HEK293 (cell line): ENCODE data around the gene CHRNA5.

Experiments used
- CTCF ChIP-seq: fragments of 450-650 bp; formaldehyde crosslinking; IDR thresholded peaks from 2 replicates; pipeline ENCODE4 v1.5.1; 2016; ENCODE audit warnings: missing biosample characterization, missing genetic modification characterization
- KLF9 ChIP-seq: fragments of 450-650 bp; formaldehyde crosslinking; IDR thresholded peaks from 2 replicates; pipeline ENCODE4 v1.5.1; 2016; ENCODE audit warnings: missing biosample characterization, missing genetic modification characterization, low read depth
- PATZ1 ChIP-seq: fragments of 450-650 bp; formaldehyde crosslinking; IDR thresholded peaks from 2 replicates; pipeline ENCODE4 v1.5.1; 2016; ENCODE audit warnings: missing biosample characterization, missing genetic modification characterization
- PRDM1 ChIP-seq: fragments of 450-650 bp; formaldehyde crosslinking; IDR thresholded peaks from 2 replicates; pipeline ENCODE4; 2016; ENCODE audit warnings: missing biosample characterization, missing genetic modification characterization
- RBAK ChIP-seq: fragments of 450-650 bp; formaldehyde crosslinking; IDR thresholded peaks from 2 replicates; pipeline ENCODE4 v1.5.1; 2016; ENCODE audit warnings: missing biosample characterization, missing genetic modification characterization
- REST ChIP-seq: fragments of 450-650 bp; formaldehyde crosslinking; IDR thresholded peaks from 2 replicates; pipeline ENCODE4 v1.5.1; 2016; ENCODE audit warnings: missing biosample characterization, missing genetic modification characterization
- TSHZ1 ChIP-seq: fragments of 450-650 bp; formaldehyde crosslinking; IDR thresholded peaks from 2 replicates; pipeline ENCODE4 v1.5.1; 2016; ENCODE audit warnings: missing biosample characterization, missing genetic modification characterization, borderline replicate concordance
- ZIC2 ChIP-seq: fragments of 450-650 bp; formaldehyde crosslinking; IDR thresholded peaks from 2 replicates; pipeline ENCODE4 v1.5.1; 2016; ENCODE audit warnings: missing biosample characterization, missing genetic modification characterization
- ZNF274 ChIP-seq, 2 experiments: fragments of 200-500 bp in 1 of 2; fragments of 450-650 bp in 1 of 2; sonication (Bioruptor generic) in 1 of 2; formaldehyde crosslinking in 1 of 2; IDR thresholded peaks; 2 replicates each; pipeline versions ENCODE4 v1.5.1 to v1.6.1; 2014 to 2016; ENCODE audit warnings: borderline replicate concordance in 1 of 2, inconsistent platforms in 1 of 2, low read length in 1 of 2, missing biosample characterization in 1 of 2, missing genetic modification characterization in 1 of 2
- ZNF302 ChIP-seq: fragments of 450-650 bp; formaldehyde crosslinking; IDR thresholded peaks from 2 replicates; pipeline ENCODE4 v1.5.1; 2016; ENCODE audit warnings: missing biosample characterization, missing genetic modification characterization, low read depth
- ZNF660 ChIP-seq: fragments of 450-650 bp; IDR thresholded peaks from 2 replicates; pipeline ENCODE4 v1.5.1; 2018; ENCODE audit warnings: missing biosample characterization, mild to moderate bottlenecking, missing genetic modification characterization
- ZNF707 ChIP-seq: fragments of 450-650 bp; formaldehyde crosslinking; IDR thresholded peaks from 2 replicates; pipeline ENCODE4 v1.5.1; 2016; ENCODE audit warnings: missing biosample characterization, missing genetic modification characterization
- ZSCAN5A ChIP-seq: fragments of 450-650 bp; formaldehyde crosslinking; IDR thresholded peaks from 2 replicates; pipeline ENCODE4 v1.5.1; 2016; ENCODE audit warnings: missing biosample characterization, missing genetic modification characterization
- TF ChIP-seq, protein P1 (sequence below): fragments of 450-650 bp; formaldehyde crosslinking; IDR thresholded peaks from 2 replicates; pipeline ENCODE4 v1.5.1; 2017; ENCODE audit warnings: missing biosample characterization, missing genetic modification characterization

DNA sequence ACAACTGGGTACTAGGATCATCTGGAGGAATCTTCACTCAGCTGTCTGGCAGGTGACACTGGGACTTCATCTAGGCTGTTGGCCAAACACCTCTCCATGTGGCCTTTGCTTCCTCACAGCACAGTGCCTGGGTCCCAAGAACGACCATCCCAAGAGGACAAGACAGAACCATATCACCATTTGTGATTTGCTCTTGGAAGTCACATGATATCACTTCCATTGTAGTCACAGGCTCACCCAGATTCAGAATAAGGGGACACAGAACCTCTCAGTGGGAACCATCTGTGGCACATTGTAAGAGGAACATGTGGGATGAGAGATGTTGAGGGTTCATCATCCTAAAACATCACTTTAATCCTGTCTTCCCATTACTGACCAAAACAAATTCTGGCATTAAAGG is 27.0 kb upstream of the CHRNA5 start:
- TF ChIP-seq RBAK = no peak
- TF ChIP-seq REST = no peak
- TF ChIP-seq PRDM1 (tag by site-specific recombination) = no peak
- TF ChIP-seq ZNF707 (tag by site-specific recombination) = no peak
- no peak for TF ChIP-seq ZIC2
- no peak for TF ChIP-seq PATZ1 (tag by site-specific recombination)
- no peak for TF ChIP-seq CTCF
- no peak for TF ChIP-seq ZNF274 (IDR thresholded peaks at IDR 0.05; ENCODE audit: low read length)
- TF ChIP-seq ZNF274 (tag by site-specific recombination; IDR thresholded peaks at IDR 0.05; ENCODE audit: borderline replicate concordance) = no peak
- TF ChIP-seq ZNF302 (tag by site-specific recombination) = no peak
- TF ChIP-seq ZNF660 (tag by site-specific recombination) = no peak
- TF ChIP-seq ZSCAN5A (tag by site-specific recombination) = no peak
- TF ChIP-seq, protein P1, sequence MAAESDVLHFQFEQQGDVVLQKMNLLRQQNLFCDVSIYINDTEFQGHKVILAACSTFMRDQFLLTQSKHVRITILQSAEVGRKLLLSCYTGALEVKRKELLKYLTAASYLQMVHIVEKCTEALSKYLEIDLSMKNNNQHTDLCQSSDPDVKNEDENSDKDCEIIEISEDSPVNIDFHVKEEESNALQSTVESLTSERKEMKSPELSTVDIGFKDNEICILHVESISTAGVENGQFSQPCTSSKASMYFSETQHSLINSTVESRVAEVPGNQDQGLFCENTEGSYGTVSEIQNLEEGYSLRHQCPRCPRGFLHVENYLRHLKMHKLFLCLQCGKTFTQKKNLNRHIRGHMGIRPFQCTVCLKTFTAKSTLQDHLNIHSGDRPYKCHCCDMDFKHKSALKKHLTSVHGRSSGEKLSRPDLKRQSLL (tag by site-specific recombination) = no peak
- no peak for TF ChIP-seq KLF9 (tag by site-specific recombination)
- no peak for TF ChIP-seq TSHZ1 (tag by site-specific recombination)
